ENCODE data around the gene TNFRSF6B.

Gene TNFRSF6B

DNA sequence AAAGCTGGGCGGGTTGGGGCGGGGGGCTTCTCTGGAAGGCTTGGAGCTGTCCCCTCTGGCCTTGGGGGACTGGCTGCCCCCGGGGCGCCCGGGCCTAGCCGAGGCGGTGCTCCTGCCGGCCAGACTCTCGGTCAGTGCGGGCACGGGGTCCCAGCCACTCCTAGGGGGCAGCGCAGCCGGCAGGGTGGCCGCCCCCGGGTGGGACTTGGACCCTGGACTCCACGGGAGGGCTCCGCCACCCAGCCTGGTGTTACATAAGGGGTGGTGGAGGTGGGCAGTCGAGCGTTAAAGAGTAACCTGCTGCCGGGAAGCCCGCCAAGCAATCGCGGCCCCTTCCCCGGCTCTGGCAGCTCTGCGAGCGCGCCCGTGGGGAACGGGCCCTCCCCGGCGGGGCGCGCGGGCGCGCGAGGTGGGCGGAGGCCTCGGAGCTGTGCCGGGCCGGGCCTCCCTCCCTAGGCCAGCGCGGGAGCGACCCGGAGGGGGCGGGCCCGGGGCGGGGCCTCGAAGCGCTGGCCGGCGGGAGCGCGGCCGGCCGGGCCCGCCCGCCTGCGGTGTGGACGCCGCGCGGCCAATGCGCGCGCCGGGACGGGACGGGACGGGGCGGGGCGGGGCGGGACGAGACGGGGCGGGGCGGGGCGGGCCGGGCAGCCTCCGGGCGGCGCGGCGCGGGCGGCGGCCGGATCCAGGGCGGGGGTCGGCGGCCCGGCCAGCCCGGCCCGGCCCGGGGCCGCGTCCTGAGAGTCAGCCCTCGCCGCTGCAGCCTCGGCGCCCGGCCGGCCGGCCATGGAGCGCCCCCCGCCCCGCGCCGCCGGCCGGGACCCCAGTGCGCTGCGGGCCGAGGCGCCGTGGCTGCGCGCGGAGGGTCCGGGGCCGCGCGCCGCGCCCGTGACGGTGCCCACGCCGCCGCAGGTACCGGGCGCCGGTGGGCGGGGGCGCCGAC lies 42.9 kb downstream of the TNFRSF6B start, which contains the start of gene SLC2A4RG:
SLC2A4RG (plus strand) TSS at position 647 of the 940 bp plus-strand sequence; CDS start at position 784, 137 bp downstream.
- peak; percentile 67 for DNase-seq (ENCODE audit: low read depth)

DNA sequence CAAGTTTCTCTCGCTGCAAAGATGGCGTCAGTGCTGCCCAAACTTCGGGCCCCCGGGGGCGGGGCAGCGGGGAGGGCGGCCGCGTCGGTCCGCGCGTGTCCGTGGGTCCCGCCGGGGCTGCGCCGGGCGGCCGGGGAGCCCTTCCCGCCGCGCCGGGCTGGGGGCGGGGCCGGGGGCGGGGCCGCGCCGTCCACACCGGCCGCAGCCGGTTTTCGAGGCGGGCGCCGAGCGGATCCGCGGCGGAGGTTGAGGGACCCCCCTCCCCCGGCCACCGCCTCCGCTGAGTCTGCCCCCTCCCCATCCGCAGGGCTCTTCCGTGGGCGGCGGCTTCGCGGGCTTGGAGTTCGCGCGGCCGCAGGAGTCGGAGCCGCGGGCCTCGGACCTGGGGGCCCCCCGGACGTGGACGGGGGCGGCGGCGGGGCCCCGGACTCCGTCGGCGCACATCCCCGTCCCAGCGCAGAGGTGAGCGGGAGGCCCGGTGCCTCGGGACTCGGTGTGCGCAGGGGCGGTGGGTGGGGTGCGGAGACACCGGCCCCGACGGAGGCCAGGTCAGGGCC lies 43.7 kb downstream of the TNFRSF6B start:
- DNase-seq (ENCODE audit: low read depth), result peak; percentile 53

DNA sequence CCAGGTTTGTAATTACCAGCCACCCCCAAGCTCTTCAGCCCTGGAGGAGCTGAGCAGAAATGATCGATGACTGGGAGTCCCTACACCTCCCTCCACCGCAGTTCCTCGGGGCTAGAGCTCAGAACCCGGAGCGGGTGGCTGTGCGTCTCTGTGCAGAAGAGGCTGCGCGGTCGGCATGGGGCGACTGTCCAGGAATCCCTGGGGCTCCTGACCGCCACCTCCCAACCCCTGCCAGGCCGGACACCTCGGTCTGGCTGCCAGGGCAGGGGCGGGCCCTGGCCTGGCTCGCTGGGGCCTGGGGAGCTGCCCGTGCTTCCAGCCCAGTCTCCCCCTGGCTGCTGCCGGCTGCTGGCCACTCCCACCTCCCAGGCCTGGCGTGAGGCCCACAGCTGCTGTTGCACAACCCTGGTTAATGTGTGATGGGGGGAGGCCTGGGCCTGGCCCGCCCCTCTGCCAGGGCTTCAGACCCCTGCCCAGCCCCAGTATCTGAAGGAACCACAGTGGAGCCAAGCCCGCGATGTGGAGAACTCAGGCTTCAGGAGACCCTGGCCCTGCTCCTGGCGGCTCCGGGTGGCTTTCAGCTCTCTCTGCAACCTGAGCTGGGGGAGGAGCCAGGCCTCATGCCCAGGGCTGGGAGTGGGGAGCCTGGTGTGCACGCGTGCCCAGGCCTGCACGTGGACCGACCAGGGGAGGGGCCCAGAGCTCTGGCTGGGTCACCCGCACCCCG lies 44.3 kb downstream of the TNFRSF6B start:
- no peak for DNase-seq (ENCODE audit: low read depth)

DNA sequence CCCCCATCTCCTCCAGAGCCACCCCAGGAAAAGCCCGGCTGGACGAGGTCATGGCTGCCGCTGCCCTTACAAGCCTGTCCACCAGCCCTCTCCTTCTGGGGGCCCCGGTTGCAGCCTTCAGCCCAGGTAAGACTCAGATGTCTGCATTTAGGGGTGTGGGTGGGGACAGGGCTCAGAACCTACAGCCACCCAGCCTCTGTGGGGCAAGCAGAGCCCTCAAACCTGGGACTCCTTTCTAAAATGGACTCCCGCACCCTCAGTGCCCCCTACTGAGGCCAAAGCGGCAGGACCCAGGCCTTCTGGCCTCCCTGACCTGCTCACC lies 44.9 kb downstream of the TNFRSF6B start:
- no peak for DNase-seq (ENCODE audit: low read depth)

DNA sequence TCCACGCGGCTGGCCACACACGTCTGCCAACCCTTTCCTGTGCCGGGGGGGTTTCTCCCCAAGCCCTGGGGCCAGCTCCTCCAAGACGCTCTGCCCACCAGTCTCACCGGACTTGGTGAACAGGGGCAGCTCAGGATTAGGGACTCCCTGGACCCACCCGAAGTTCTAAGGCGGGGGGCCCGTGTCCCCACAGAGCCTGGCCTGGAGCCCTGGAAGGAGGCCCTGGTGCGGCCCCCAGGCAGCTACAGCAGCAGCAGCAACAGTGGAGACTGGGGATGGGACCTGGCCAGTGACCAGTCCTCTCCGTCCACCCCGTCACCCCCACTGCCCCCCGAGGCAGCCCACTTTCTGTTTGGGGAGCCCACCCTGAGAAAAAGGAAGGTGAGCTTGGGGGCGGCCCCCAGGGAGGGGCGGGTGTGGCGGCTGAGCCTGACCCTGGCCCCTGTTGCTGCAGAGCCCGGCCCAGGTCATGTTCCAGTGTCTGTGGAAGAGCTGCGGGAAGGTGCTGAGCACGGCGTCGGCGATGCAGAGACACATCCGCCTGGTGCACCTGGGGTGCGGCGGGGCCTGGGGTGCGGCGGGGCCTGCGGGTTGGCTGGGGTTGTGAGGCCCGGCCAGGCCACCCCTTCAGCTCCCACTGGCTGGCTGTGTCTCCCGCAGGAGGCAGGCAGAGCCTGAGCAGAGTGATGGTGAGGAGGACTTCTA lies 45.4 kb downstream of the TNFRSF6B start:
- no peak for DNase-seq (ENCODE audit: low read depth)

DNA sequence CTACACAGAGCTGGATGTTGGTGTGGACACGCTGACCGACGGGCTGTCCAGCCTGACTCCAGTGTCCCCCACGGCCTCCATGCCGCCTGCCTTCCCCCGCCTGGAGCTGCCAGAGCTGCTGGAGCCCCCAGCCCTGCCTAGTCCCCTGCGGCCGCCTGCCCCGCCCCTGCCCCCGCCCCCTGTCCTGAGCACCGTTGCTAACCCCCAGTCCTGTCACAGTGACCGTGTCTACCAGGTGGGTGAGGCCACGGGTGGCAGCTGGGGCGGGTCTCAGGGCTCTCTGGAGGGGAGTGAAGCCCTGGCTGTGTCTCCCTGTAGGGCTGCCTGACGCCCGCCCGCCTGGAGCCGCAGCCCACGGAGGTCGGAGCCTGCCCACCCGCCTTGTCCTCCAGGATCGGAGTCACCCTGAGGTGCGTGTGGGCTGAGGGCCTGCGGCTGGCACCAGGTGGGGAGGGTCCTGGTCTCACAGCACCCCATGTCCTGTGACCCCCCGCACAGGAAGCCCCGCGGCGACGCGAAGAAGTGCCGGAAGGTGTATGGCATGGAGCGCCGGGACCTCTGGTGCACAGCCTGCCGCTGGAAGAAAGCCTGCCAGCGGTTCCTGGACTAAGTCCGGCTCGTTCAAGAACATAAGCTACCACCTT lies 46.1 kb downstream of the TNFRSF6B start:
- no peak for DNase-seq (ENCODE audit: low read depth)

DNA sequence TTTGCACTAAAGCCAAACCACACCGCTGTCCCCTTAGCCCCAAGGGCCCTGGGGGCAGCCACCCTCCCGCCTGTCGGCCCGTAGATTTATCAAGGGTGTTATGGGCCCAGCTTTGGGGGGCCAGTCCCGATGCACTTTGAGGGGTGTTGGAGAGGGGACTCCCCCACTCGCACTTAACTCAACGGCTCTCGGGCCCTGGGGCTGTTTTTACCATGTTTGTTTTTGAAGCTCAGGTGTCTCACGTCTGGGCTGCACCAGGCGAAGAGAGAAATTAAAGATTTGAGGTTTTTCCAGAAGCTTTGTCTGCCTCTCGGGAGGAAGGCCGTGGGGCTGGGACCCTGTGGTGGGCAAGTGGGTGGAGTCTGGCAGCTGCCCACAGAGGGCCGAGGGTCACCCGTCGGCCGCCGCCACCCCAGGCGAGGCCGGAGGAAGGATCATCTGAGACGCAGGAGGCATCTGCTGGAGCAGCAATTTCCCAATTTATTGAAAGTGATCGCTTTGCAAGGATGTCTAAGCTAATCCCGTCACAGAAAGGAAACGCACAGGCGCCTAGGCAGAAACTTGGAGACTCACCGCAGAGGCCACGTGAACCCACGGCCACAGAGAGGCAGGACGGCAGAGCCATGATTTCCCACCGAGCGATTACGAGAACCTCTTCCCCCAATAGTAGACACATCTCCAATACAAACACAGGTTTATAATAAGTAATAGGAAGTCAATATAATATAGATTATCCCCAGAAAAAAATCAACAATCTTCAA lies 46.9 kb downstream of the TNFRSF6B start:
- DNase-seq (ENCODE audit: low read depth), result no peak

DNA sequence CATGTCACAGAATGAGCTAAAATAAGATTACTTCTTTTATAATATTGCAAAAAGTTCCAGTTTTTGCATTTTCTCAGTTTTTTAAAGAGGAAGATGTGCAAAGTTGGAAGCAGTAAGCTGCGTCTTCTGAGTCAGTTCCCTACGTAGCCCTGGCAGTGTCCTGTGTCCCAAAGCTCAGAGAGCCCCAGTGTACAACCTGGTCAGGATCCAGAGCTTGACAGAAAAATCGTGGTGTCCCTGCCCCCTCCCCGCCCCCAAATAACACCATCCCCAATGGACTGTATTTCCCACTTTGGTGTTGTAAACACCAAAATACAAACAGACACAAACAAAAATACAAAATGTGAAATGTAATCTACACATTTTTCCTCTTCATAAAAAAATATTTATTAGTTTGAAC lies 47.7 kb downstream of the TNFRSF6B start:
- no peak for DNase-seq (ENCODE audit: low read depth)

DNA sequence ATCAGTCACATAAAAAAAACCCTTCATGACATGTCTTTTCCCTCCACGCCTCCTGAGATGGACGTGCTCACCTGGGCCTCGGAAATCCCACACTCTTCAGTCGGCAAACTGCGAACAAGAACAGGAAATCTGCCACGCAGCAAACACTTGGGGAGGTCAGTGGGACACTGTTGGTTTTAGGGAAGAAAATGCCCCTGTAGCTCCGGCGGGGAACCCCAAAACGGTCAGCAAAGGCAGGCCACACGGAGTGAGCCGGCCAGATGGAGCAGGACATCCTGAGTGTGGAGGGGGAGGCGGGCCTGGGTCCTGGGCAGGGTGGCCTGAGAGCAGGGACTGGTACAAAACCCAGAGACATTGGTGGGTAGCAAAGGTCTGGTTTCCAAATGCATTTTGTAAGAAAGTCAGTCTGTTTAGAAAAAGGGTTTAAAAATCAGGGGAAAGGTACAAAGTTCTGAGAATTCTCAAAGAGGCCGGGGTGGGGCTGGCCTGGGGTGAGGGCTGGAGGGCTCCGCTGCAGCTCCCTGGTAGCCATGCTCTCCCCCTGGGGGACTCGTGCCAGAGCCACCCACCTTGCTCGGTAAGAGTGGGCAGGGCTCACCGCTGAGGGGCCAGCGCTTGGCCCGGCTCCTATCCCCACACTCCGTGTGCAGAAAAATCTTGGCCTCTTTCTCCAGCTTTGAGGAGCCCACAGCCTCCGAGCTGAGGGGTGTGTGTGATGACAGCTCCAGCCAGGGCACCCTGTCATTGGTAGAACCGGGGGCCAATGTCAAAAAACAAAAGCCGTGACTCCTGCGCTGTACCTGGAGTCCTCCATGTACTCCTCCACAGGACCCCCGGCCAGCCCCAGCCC lies 48.3 kb downstream of the TNFRSF6B start:
- DNase-seq (ENCODE audit: low read depth), result no peak

DNA sequence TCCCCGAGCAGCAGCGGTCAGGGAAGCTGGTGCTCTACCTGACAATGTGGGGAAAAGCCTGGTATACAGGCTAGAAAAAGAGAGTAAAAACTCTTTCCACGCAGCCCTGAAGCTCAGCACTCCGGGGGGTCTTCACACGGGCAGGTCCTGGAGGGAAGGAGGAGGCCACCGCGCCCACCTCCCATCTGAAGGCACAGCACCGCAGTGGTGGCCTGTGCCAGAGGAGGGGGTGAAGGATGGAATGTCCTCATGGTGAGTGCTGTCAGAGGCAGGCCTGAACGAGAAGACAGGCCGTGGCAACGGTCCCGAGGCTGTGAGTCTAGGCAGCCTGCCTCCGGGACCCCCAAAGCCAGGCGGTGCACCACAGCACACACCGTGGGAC lies 49.0 kb downstream of the TNFRSF6B start:
- no peak for DNase-seq (ENCODE audit: low read depth)

DNA sequence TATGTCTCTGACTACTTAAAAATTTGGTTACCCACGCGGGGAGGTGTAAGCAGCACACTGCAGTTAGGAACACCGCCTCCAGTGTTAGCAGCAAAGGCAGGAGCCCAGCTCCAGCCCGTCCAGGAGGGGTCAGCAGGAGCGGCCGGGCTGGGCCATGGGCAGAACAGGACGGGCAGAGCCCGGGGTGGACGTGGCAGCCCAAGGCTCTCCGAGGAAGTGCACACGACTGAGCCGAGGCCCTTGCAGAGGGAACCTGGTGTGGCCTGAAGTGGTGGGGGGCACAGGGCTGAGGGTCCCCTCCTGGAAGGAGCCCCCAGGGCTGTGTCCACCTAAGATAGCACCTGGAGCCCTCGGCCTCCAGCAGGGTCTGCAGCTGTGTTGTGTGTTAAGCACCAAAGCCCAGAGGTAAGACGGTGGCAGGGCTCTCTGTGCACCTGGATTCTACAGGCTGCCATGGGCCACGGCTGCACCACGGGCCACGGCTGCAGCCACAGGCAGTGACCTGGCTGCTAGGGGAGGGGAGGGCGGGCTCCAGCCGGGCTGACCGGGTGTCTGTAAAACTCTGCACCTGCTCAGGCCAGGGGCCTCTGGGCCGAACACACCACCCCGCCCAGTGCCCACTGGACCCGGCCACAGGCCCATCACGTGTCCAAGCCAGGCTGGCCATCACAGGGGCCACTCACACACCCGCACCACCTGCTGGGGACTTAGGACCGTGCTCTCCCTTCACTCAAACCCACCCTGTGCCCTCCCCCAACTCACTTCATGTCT lies 49.7 kb downstream of the TNFRSF6B start:
- DNase-seq (ENCODE audit: low read depth), result no peak

DNA sequence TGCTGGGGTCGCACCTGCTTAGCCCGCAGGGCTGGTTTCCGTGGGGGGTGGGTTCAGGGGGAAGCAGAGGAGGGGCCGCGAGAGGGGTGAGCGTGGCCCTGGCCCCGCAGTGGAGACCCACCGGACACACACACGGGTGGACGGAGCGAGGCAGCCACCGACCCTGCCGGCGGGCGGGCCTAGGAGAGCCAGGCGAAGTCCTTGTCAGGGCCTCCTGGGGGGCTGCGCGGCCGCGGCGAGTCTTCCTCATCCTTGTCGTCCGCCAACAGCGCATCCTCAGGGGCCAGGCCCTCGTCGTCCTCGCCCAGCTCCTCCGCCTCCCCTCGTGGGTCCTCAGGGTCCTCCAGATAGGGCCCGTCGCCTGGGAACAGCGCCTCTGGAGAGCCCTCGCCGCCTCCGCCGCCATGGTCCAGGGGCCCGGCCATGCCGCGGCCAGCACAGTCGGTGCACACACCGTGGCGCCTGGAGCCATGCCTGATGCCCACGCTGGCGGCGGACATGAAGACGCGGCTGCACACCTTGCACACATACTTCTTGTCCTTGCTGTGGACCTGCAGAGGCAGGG lies 50.4 kb downstream of the TNFRSF6B start:
- DNase-seq (ENCODE audit: low read depth), result no peak

DNA sequence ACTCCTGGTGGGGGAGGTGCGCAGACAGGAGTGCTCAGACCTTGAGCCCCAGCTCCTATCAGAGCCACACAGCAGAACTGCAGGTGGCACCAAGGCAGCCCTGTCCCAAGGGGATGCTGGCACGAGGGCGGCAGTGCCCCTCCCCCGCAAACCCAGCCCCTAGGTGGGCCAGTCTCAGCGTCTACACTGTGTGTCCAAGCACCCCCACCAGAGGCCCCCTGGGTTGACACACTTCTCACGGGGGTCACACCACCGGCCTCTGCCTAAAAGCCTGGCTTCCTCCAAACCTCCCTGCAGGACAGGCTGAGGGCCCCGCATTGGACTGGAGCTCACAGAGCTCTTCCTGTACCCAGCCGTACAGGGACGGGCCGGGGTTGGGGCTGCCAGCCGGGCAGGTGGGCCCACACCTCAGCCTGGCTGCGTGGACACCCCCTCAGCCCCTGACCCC lies 51.2 kb downstream of the TNFRSF6B start:
- no peak for DNase-seq (ENCODE audit: low read depth)

Measured in activated T-helper 1 cell treated with Interleukin-2 at 50 U/mL for 16 hours (primary cell).